ENCODE data around the gene ZNF324B.

The ZNF324B gene

DNA sequence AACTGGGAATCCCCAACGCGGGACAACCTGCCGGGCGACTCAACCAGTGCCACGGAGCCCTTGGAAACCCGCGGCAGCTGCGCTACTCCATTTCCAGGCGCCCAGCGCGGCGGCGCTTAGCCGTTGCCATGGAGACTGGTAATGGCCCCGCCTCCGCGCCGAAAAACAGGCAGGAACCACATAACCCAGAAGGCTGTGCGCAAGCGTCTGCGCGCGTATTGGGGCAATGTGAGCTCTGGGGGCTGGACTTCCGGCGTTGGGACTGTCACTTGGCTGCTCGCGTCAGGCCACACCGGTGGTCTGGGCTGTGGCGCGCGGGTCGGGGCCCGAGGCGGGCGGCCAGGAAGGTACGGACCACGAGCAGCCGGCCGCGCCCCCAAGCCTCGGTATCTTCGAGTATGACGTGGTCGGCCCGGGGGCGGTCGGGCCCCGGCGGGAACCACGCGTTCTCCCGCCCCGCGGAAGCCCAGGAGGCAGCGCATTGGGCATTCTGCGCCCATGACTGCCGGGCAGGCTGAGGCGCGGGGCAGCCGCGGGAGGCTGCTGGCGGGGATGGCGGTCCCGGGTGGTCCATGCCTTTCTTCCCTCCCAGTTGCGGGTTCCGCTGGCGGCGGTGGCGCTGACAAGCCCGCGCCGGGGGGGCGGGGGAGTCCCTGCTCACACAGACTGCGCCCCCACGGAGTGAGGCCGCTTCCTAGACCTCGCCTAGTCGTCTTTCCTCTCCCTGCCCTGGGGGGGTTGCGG is at the start of gene ZNF324B (continued):
- TF ChIP-seq ZNF518A (tag by site-specific recombination; conservative IDR thresholded peaks at IDR 0.05; ENCODE audit: low read depth) (no peak), SP3 (tag by site-specific recombination; IDR thresholded peaks at IDR 0.05) (peak; percentile 80), HIC1 (tag by site-specific recombination; IDR thresholded peaks at IDR 0.05) (peak; percentile 51), ZNF692 (tag by site-specific recombination; IDR thresholded peaks at IDR 0.05) (peak; percentile 57; the same call in 1 of the 2 replicates), YY2 (tag by site-specific recombination; IDR thresholded peaks at IDR 0.05) (peak; percentile 61; the same call in 1 of the 2 replicates), ZSCAN5A (tag by site-specific recombination; IDR thresholded peaks at IDR 0.05) (0 out of 2 replicates have a peak, but pooled peaks have one; percentile 21), ZNF18 (tag by site-specific recombination; IDR thresholded peaks at IDR 0.05) (no peak), SCRT2 (tag by site-specific recombination; IDR thresholded peaks at IDR 0.05) (peak; percentile 53)
- TF ChIP-seq, protein P1, sequence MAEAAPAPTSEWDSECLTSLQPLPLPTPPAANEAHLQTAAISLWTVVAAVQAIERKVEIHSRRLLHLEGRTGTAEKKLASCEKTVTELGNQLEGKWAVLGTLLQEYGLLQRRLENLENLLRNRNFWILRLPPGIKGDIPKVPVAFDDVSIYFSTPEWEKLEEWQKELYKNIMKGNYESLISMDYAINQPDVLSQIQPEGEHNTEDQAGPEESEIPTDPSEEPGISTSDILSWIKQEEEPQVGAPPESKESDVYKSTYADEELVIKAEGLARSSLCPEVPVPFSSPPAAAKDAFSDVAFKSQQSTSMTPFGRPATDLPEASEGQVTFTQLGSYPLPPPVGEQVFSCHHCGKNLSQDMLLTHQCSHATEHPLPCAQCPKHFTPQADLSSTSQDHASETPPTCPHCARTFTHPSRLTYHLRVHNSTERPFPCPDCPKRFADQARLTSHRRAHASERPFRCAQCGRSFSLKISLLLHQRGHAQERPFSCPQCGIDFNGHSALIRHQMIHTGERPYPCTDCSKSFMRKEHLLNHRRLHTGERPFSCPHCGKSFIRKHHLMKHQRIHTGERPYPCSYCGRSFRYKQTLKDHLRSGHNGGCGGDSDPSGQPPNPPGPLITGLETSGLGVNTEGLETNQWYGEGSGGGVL (tag by site-specific recombination; IDR thresholded peaks at IDR 0.05), result peak; percentile 65

- no peaks in the 10 kb centered on the region for H3K9me3 ChIP-seq (ENCODE audit: control insufficient read depth, insufficient read depth, low read depth, low read length)
- peaks cover 0 to 5% of the 10 kb centered on the region in 2 experiments; a peak in 2 of 3 replicates for H3K36me3 ChIP-seq (ENCODE audit: control insufficient read depth in 2 of 2, insufficient read depth in 1 of 2, low read length in 2 of 2)
- CTCF ChIA-PET, result no interaction called here
- H3K27ac ChIP-seq (ENCODE audit: extremely low read depth, low read depth, low read length), result no peak overlapping the region
- POLR2A ChIA-PET, result interaction anchor here (0.6 to 1.7 kb wide), 2 partner anchors 20 to 39 kb away, joined by 4 to 5 read pairs; partner anchors contain the start of gene ZNF497
- H3K4me3 ChIP-seq (ENCODE audit: low read depth, low read length), result peak overlapping the region; percentile 66
- 0 out of 2 replicates have a peak, but pooled peaks have one; percentile 3 for TF ChIP-seq ZNF660 (tag by site-specific recombination; IDR thresholded peaks at IDR 0.05)
- TF ChIP-seq ZNF37A (tag by site-specific recombination; IDR thresholded peaks at IDR 0.05), result no peak
- peak; percentile 51; the same call in 1 of the 2 replicates for TF ChIP-seq ZNF362 (tag by site-specific recombination; IDR thresholded peaks at IDR 0.05)
- H3K4me1 ChIP-seq (ENCODE audit: control insufficient read depth, insufficient read depth, low read length), result peaks cover 3% of the 10 kb centered on the region; the same call in 1 of the 2 replicates
Observed at GRCh38 chr19:58401840-58402421, 49.5 kb upstream of the ZNF324B start.

Data from HEK293 (cell line).